ENCODE measurements around the gene NENF.
"Not testable (repeated sequence)": the region's sequence is repeated elsewhere in the genome, so short reads cannot be mapped to it uniquely, and the experiment has no call there.

Gene NENF

GRCh38 chr1:212461916-212462660 is 29.4 kb downstream of the NENF start:
- DNase-seq: no peak

- no peak for DNase-seq
Observed at GRCh38 chr1:212463565-212464285, 31.0 kb downstream of the NENF start.

- DNase-seq: no peak
Observed at GRCh38 chr1:212465311-212465710, 32.6 kb downstream of the NENF start.

- no peak for DNase-seq
Observed at GRCh38 chr1:212466437-212466836, 33.7 kb downstream of the NENF start.

- DNase-seq: no peak
Observed at GRCh38 chr1:212466898-212467650, 34.4 kb downstream of the NENF start.

GRCh38 chr1:212467843-212468482 is 35.2 kb downstream of the NENF start:
- no peak for DNase-seq

- DNase-seq: no peak
Observed at GRCh38 chr1:212470059-212470458, 37.3 kb downstream of the NENF start.

GRCh38 chr1:212471286-212471685 is 38.6 kb downstream of the NENF start:
- no peak for DNase-seq

- no peak for DNase-seq
Observed at GRCh38 chr1:212471891-212472675, 39.4 kb downstream of the NENF start.

GRCh38 chr1:212473729-212474128 is 41.0 kb downstream of the NENF start:
- no peak for DNase-seq

- DNase-seq: no peak
Observed at GRCh38 chr1:212475151-212475550, 42.4 kb downstream of the NENF start.

GRCh38 chr1:212475831-212476230 is 43.1 kb downstream of the NENF start:
- DNase-seq: not testable (repeated sequence)

- peak; percentile 66 for DNase-seq
Observed at GRCh38 chr1:212477014-212477679, 44.4 kb downstream of the NENF start.

- no peak for DNase-seq
Observed at GRCh38 chr1:212477680-212478466, 45.2 kb downstream of the NENF start.

- DNase-seq: no peak
Observed at GRCh38 chr1:212478467-212479025, 45.8 kb downstream of the NENF start.

GRCh38 chr1:212479188-212479587 is 46.5 kb downstream of the NENF start:
- no peak for DNase-seq

- DNase-seq: not testable (repeated sequence)
Observed at GRCh38 chr1:212480711-212481437, 48.2 kb downstream of the NENF start.

GRCh38 chr1:212481438-212481767 is 48.7 kb downstream of the NENF start:
- no peak for DNase-seq

- no peak for DNase-seq
Observed at GRCh38 chr1:212482006-212482636, 49.4 kb downstream of the NENF start.

Measured in activated CD4-positive, CD25-positive, alpha-beta regulatory T cell treated with anti-CD3 and anti-CD28 coated beads, Interleukin-2, amount 50 U/mL, for 72 hours (primary cell).